KMS-11 (cell line): ENCODE data around the gene SF3A2.

Experiments used
- H2AFZ ChIP-seq: fragments of 200-600 bp; sonication (generic); 2 replicates; pipeline ENCODE4 v1.6.1; 2016; ENCODE audit warnings: antibody characterized with exemption, mixed run types, low read depth
- H3K27ac ChIP-seq: fragments of 200-600 bp; sonication (generic); 2 replicates; pipeline ENCODE4 v1.6.1; 2016; ENCODE audit warnings: mild to moderate bottlenecking, mixed run types
- H3K27me3 ChIP-seq: fragments of 200-600 bp; sonication (generic); 2 replicates; pipeline ENCODE4 v1.6.1; 2017; ENCODE audit warnings: mild to moderate bottlenecking, low read depth, mixed run types, moderate library complexity; ENCODE audit not compliant: insufficient read depth
- H3K36me3 ChIP-seq: fragments of 200-600 bp; sonication (generic); 2 replicates; pipeline ENCODE4 v1.6.1; 2017; ENCODE audit warnings: mild to moderate bottlenecking, mixed run types; ENCODE audit not compliant: insufficient read depth
- H3K4me1 ChIP-seq: fragments of 200-600 bp; sonication (generic); 2 replicates; pipeline ENCODE4 v1.6.1; 2016; ENCODE audit warnings: mild to moderate bottlenecking, low read depth, mixed run types; ENCODE audit not compliant: poor library complexity, severe bottlenecking
- H3K4me2 ChIP-seq: fragments of 200-600 bp; sonication (generic); 2 replicates; pipeline ENCODE4 v1.7.0; 2016; ENCODE audit warnings: mild to moderate bottlenecking, mixed run types
- H3K4me3 ChIP-seq: fragments of 200-600 bp; sonication (generic); IDR thresholded peaks from 2 replicates; pipeline ENCODE4 v1.6.1; 2017; ENCODE audit warnings: low read depth, low read length, mixed read lengths; ENCODE audit not compliant: insufficient read depth
- H3K79me2 ChIP-seq: fragments of 200-600 bp; sonication (generic); 2 replicates; pipeline ENCODE4 v1.6.1; 2016; ENCODE audit warnings: low read depth, mixed run types; ENCODE audit not compliant: insufficient read depth
- H3K9ac ChIP-seq: fragments of 200-600 bp; sonication (generic); 2 replicates; pipeline ENCODE4 v1.6.1; 2016; ENCODE audit warnings: mild to moderate bottlenecking, mixed run types
- H4K20me1 ChIP-seq: fragments of 200-600 bp; sonication (generic); 2 replicates; pipeline ENCODE4 v1.6.1; 2016; ENCODE audit warnings: mild to moderate bottlenecking, mixed run types; ENCODE audit not compliant: insufficient read depth
- CTCF ChIP-seq: fragments of 200-600 bp; sonication (generic); conservative IDR thresholded peaks from 2 replicates; pipeline ENCODE4 v1.6.1; 2017; ENCODE audit warnings: low read depth, mild to moderate bottlenecking, antibody characterized with exemption, low read length, moderate library complexity, mixed read lengths

Gene SF3A2

GRCh38 chr19:2226051-2226839 is 10.4 kb upstream of the SF3A2 start:
- no peak overlapping the region for H3K4me3 ChIP-seq
- H3K27ac ChIP-seq: no peak overlapping the region
- no peaks in the 10 kb centered on the region for H3K27me3 ChIP-seq
- H4K20me1 ChIP-seq: no peaks in the 10 kb centered on the region
- H3K36me3 ChIP-seq: 0 out of 2 replicates have a peak, but pooled peaks cover 3% of the 10 kb centered on the region
- H3K79me2 ChIP-seq: no peaks in the 10 kb centered on the region
- H2AFZ ChIP-seq: no peak overlapping the region
- H3K4me2 ChIP-seq: no peak overlapping the region
- no peak overlapping the region for H3K9ac ChIP-seq
- H3K4me1 ChIP-seq: peaks cover 16% of the 10 kb centered on the region
- TF ChIP-seq CTCF: no peak

GRCh38 chr19:2226840-2227360 is 9.7 kb upstream of the SF3A2 start:
- 0 out of 2 replicates have a peak, but pooled peaks cover 3% of the 10 kb centered on the region for H3K36me3 ChIP-seq
- H2AFZ ChIP-seq: no peak overlapping the region
- peak overlapping the region; percentile 56 for H3K4me2 ChIP-seq
- no peak overlapping the region for H3K4me3 ChIP-seq
- no peaks in the 10 kb centered on the region for H4K20me1 ChIP-seq
- no peaks in the 10 kb centered on the region for H3K27me3 ChIP-seq
- peaks cover 16% of the 10 kb centered on the region for H3K4me1 ChIP-seq
- H3K9ac ChIP-seq: no peak overlapping the region
- peak overlapping the region; percentile 81; the same call in 1 of the 2 replicates for H3K27ac ChIP-seq
- H3K79me2 ChIP-seq: no peaks in the 10 kb centered on the region
- no peak for TF ChIP-seq CTCF

GRCh38 chr19:2227415-2228156 is 9.0 kb upstream of the SF3A2 start:
- TF ChIP-seq CTCF: 0 out of 2 replicates have a peak, but pooled peaks have one; percentile 4
- H4K20me1 ChIP-seq: no peaks in the 10 kb centered on the region
- peaks cover 16% of the 10 kb centered on the region for H3K4me1 ChIP-seq
- peaks cover 3% of the 10 kb centered on the region; the same call in 1 of the 2 replicates for H3K36me3 ChIP-seq
- H3K4me2 ChIP-seq: peak overlapping the region; percentile 56
- H3K27me3 ChIP-seq: no peaks in the 10 kb centered on the region
- no peaks in the 10 kb centered on the region for H3K79me2 ChIP-seq
- no peak overlapping the region for H2AFZ ChIP-seq
- H3K27ac ChIP-seq: peak overlapping the region; percentile 81
- no peak overlapping the region for H3K4me3 ChIP-seq
- peak overlapping the region; percentile 35; the same call in 1 of the 2 replicates for H3K9ac ChIP-seq

GRCh38 chr19:2228157-2229030 is 8.2 kb upstream of the SF3A2 start:
- Histone ChIP-seq H3K9ac (peak overlapping the region; percentile 35; the same call in 1 of the 2 replicates), H3K4me1 (peaks cover 23% of the 10 kb centered on the region), H3K27me3 (no peaks in the 10 kb centered on the region), H2AFZ (no peak overlapping the region), H3K36me3 (peaks cover 7% of the 10 kb centered on the region; the same call in 1 of the 2 replicates), H3K4me2 (peak overlapping the region; percentile 29), H4K20me1 (no peaks in the 10 kb centered on the region), H3K27ac (peak overlapping the region; percentile 81), H3K79me2 (peaks cover 7% of the 10 kb centered on the region; the same call in 1 of the 2 replicates), H3K4me3 (no peak overlapping the region)
- TF ChIP-seq CTCF: no peak
